ENCODE data around the gene SPDYE6.
"Not testable (repeated sequence)": the region's sequence is repeated elsewhere in the genome, so short reads cannot be mapped to it uniquely, and the experiment has no call there.

SPDYE6 gene

DNA sequence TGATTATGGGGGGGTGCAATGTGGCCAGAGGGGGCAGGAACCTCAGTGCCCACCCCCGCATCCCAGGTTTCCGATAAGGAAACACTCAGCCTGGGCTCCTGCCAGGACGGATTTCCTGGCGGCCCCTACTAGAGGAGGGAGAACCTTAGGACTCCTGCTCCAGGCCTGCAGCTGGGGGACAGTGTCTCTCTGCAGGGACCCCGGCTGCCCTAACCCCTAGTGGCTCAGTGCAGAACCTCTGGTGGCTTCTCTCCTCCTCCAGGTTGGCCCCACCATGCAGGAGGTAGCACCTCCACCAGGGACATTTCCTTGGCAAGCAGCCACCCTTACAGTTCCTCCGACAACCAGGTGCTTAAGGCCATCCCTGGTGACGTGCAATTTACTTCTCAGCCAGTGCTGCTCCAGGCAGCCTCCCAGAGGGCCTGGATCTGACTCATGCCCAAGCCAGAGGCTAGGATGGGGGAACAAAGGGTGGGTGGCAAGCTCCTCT lies 37.7 kb downstream of the SPDYE6 start:
- DNase-seq (ENCODE audit: low read depth, low spot score), result no peak

GRCh38 chr7:102317231-102318059 lies 38.8 kb downstream of the SPDYE6 start:
- no peak for DNase-seq (ENCODE audit: low read depth, low spot score)

DNA sequence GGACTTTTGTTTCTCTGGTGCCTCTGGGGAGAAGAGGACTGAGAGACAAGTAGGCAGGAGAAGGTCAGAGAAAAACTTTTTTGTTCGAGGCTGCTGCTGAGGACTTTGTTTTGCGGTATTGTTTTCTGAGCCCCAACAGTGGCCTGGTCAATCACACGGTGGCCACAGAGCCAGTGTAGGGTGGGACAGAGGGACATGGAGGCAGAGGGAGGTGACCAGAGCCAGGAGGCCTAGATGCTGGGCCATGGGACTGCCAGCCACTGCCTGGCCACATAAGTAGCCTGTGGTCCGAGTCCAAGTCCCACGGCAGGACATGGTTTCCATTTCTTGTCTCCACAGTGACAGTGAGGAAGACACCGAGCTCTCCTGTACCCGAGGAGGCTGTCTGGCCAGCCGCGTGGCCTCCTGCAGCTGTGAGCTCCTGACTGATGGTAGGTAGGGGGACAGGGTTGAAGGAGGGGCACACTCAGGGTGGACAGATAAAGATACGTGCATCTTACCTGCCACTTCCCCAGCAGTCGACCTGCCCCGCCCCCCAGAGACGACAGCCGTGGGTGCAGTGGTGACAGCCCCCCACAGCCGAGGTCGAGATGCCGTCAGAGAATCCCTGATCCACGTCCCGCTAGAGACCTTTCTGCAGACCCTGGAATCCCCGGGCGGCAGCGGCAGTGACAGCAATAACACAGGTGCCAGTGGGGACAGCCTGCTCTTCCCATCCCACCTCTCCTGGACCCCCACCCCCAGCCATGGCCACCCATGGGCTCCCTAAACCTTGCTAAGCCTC lies 42.1 kb downstream of the SPDYE6 start:
- DNase-seq (ENCODE audit: low read depth, low spot score), result no peak

- DNase-seq (ENCODE audit: low read depth, low spot score), result no peak
Observed at GRCh38 chr7:102312317-102312716, 43.9 kb downstream of the SPDYE6 start.

GRCh38 chr7:102310414-102310815 lies 45.8 kb downstream of the SPDYE6 start:
- DNase-seq (ENCODE audit: low read depth, low spot score), result no peak

DNA sequence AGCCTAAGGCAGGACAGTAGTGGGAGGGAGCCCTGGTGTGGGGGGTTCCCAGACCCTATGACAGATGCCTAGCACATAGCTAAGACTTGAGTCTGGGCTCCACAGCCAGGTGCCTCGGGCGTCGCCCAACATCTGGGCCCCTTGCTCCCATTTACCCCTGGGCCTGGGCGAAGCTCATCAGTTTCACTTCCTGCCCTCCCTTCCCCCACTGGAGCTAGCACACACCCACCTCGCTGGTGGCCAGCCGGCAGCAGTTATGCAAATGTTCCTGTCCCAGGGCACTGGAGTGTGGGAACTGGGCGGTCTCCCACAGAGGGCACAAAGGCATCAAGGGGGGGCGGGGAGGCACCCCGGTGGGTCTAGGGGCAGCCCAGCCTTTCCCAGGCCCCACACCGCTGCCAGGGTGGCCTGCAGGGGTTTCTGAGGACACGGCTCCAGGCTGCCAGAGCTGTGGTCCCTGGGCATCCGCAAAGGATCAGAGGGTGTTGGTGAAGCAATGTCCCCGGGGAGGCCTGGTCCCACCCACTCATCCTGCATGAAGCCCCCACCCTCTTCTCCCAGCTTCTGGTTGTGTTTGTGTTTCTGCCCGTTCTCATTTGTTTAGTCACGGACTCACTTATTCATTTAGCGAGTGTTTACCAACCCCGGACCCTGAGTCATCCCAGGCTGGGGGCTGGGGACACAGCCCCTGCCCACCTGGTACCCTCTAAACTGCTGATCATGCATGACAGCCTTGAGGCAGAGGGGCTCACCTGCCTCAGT lies 49.1 kb downstream of the SPDYE6 start:
- DNase-seq (ENCODE audit: low read depth, low spot score), result no peak

DNA sequence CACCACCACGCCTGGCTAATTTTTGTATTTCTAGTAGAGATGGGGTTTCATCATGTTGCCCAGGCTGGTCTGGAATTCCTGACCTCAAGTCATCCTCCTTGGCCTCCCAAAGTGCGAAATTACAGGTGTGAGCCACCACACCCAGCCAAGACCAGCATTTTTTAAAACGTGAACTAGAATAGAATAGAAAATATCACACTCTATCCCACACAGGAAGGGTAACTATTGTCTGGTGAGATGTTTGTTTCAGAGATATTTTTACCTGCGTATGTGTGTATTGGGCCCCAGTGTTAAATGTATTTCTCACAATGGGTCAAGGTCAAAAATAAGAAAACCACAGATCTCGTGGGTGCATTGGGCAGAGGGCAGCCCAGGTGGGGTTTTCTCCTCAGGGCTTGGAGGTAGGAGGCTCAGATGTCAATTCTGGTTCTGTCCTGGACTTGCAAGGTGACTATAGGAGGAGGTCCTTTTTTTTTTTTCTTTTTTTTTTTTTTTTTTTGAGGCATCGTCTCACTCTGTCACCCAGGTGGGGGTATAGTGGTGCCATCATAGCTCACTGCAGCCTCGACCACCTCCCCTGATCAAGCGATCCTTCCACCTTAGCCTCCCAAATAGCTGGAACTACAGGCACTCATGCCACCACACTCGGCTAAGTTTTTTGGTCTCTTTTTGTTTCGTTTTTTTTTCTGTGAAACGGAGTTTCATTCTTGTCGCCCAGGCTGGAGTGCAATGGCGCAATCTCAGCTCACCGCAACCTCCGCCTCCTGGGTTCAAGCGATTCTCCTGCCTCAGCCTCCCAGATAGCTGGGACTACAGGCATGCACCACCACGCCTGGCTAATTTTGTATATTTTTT lies 50.6 kb downstream of the SPDYE6 start:
- no peak for DNase-seq (ENCODE audit: low read depth, low spot score)

- no peak for DNase-seq (ENCODE audit: low read depth, low spot score)
Observed at GRCh38 chr7:102304668-102305067, 51.6 kb downstream of the SPDYE6 start.

GRCh38 chr7:102303669-102304422 lies 52.4 kb downstream of the SPDYE6 start:
- no peak for DNase-seq (ENCODE audit: low read depth, low spot score)

DNA sequence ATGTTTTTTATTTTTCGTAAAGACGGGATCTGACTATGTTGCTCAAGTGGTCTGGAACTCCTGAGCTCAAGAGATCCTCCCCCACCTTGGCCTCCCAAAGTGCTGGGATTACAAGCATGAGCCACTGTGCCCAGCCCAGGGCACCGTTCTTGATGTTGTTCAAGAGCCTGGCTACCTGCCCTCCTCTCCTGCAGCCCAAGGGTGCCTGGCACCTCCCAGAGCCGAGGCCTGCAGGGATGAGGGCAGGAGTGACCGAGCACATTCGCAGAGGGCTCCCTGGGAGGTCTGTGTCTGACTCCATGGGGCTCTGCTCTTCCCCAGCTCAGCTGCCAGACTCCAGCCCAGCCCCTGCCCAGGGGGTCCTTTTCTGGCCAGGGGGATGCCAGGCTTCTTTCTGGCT lies 54.2 kb downstream of the SPDYE6 start:
- no peak for DNase-seq (ENCODE audit: low read depth, low spot score)

GRCh38 chr7:102301367-102301766 lies 54.9 kb downstream of the SPDYE6 start:
- DNase-seq (ENCODE audit: low read depth, low spot score), result not testable (repeated sequence)

- no peak for DNase-seq (ENCODE audit: low read depth, low spot score)
Observed at GRCh38 chr7:102300643-102301221, 55.5 kb downstream of the SPDYE6 start.

- DNase-seq (ENCODE audit: low read depth, low spot score), result no peak
Observed at GRCh38 chr7:102297487-102298218, 58.6 kb downstream of the SPDYE6 start.

DNA sequence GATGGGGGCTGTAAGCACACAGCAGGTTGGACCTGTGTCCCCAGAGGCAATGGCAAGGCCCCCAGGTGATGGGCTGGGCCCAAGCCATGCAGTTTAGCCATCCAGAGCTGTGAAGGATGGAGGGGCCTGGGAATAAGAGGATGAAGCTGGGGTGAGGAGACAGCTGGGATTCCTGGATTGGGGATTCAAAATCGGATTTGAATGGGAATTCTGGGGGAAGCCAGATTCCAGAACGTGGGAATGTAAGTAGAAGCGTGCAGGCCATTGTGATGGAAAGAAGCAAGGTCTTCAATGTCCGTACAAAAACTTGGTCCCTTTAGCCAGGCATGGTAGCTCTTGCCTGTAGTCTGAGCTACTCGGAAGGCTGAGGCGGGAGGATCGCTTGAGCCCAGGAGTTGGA lies 59.7 kb downstream of the SPDYE6 start:
- no peak for DNase-seq (ENCODE audit: low read depth, low spot score)

GRCh38 chr7:102296179-102296438 lies 60.1 kb downstream of the SPDYE6 start:
- no peak for DNase-seq (ENCODE audit: low read depth, low spot score)

All from activated CD4-positive, CD25-positive, alpha-beta regulatory T cell treated with anti-CD3 and anti-CD28 coated beads, Interleukin-2, amount 50 U/mL, for 16 hours (primary cell).